BLaER1 treated with 17β-estradiol and CSF1 and Interleukin-3, amounts not matched to agents 10 nM and 100 nM (cell line): ENCODE results near the gene SHROOM1.
A peak's percentile ranks its signal among the peaks of the same experiment; 100 is the strongest.
"Not testable (repeated sequence)": the region's sequence is repeated elsewhere in the genome, so short reads cannot be mapped to it uniquely, and the experiment has no call there.

Source experiments
- H3K27ac ChIP-seq, 11 experiments: shearing (Covaris generic); formaldehyde crosslinking; 2 replicates each; pipeline ENCODE4 v1.8.1; 2022
- H3K27me3 ChIP-seq, 11 experiments: shearing (Covaris generic); formaldehyde crosslinking; 2 replicates each; pipeline ENCODE4 v1.8.1; 2022
- H3K36me3 ChIP-seq, 11 experiments: shearing (Covaris generic); formaldehyde crosslinking; 2 replicates each; pipeline ENCODE4 v1.8.1; 2022
- H3K4me1 ChIP-seq, 10 experiments: shearing (Covaris generic); formaldehyde crosslinking; 2 replicates each; pipeline ENCODE4 v1.8.1; 2022
- H3K4me2 ChIP-seq, 11 experiments: shearing (Covaris generic); formaldehyde crosslinking; 2 replicates each; pipeline ENCODE4 v1.8.1; 2022
- H3K4me3 ChIP-seq, 10 experiments: shearing (Covaris generic); formaldehyde crosslinking; 2 replicates each; pipeline ENCODE4 v1.8.1; 2022
- H3K9ac ChIP-seq, 11 experiments: shearing (Covaris generic); formaldehyde crosslinking; 2 replicates each; pipeline ENCODE4 v1.8.1; 2022
- H3K9me3 ChIP-seq, 11 experiments: shearing (Covaris generic); formaldehyde crosslinking; replicated peaks in 1 of 11; 2 replicates each; pipeline ENCODE4 v1.8.1; 2022
- H4K20me1 ChIP-seq, 11 experiments: shearing (Covaris generic); formaldehyde crosslinking; 2 replicates each; pipeline ENCODE4 v1.8.1; 2022
- Cebpa-rat ChIP-seq, 11 experiments: shearing (Covaris generic); IDR thresholded peaks; 2 replicates each; pipeline ENCODE4 v1.8.1; 2022

SHROOM1 gene

DNA sequence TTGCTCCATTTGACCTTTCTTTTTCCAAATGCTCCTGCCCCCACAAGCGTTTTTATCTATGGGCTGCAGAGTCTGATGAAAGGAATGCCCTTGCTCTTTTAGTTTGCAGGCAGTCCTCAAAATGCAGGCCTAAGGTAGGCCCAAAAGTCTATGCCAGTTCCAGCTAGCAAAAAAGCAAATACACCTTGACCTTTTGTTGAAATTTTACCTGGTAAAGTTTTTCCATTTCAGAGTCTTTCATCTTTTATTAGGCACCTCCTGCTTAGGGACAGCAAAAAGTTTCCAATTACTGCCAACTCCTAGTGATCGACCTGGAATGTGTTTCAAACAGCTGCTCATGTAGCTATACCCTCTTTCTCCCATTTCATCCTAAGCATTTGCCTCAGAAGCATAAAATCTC, 40.4 kb upstream of the SHROOM1 start:
- no peak overlapping the region for H3K4me3 ChIP-seq
- H3K27ac ChIP-seq, result no peak overlapping the region
- H4K20me1 ChIP-seq, result peaks cover 0 to 37% (median 7%) of the 10 kb centered on the region in 11 experiments; a peak in 13 of 22 replicates
- H3K4me1 ChIP-seq, result peaks cover 12 to 35% (median 17%) of the 10 kb centered on the region in 10 experiments
- H3K4me2 ChIP-seq, result no peak overlapping the region
- H3K9me3 ChIP-seq, result no peaks in the 10 kb centered on the region
- H3K36me3 ChIP-seq, result peaks cover 68 to 85% (median 77%) of the 10 kb centered on the region in 11 experiments
- TF ChIP-seq Cebpa-rat (IDR thresholded peaks at IDR 0.05), result no peak
- no peaks in the 10 kb centered on the region for H3K27me3 ChIP-seq
- no peak overlapping the region for H3K9ac ChIP-seq

- Histone ChIP-seq H3K27ac (no peak overlapping the region), H3K9ac (peak overlapping the region in 1 of 11 experiments; percentile 15; a peak in 2 of 22 replicates), H3K9me3 (no peaks in the 10 kb centered on the region), H4K20me1 (peaks cover 0 to 37% (median 7%) of the 10 kb centered on the region in 11 experiments; a peak in 13 of 22 replicates), H3K4me2 (no peak overlapping the region), H3K27me3 (no peaks in the 10 kb centered on the region), H3K36me3 (peaks cover 48 to 66% (median 62%) of the 10 kb centered on the region in 11 experiments), H3K4me3 (no peak overlapping the region), H3K4me1 (peaks cover 23 to 43% (median 28%) of the 10 kb centered on the region in 10 experiments)
- TF ChIP-seq Cebpa-rat (IDR thresholded peaks at IDR 0.05), result no peak
These were observed 38.3 kb upstream of the SHROOM1 start for GRCh38 chr5:132868754-132869153.

- Histone ChIP-seq H3K36me3 (peaks cover 38 to 49% (median 46%) of the 10 kb centered on the region in 11 experiments), H3K9ac (peak overlapping the region; percentile 85 to 93 (median 88)), H4K20me1 (peaks cover 0 to 32% (median 7%) of the 10 kb centered on the region in 11 experiments; a peak in 11 of 22 replicates), H3K4me3 (peak overlapping the region; percentile 68 to 95 (median 82)), H3K27me3 (no peaks in the 10 kb centered on the region), H3K27ac (peak overlapping the region; percentile 85 to 93 (median 91)), H3K4me1 (peaks cover 23 to 48% (median 28%) of the 10 kb centered on the region in 10 experiments), H3K4me2 (peak overlapping the region; percentile 74 to 95 (median 87)), H3K9me3 (no peaks in the 10 kb centered on the region)
- no peak for TF ChIP-seq Cebpa-rat (IDR thresholded peaks at IDR 0.05)
These were observed 36.6 kb upstream of the SHROOM1 start for GRCh38 chr5:132867046-132867451.

GRCh38 chr5:132866342-132867045, 36.0 kb upstream of the SHROOM1 start, which contains the start of the genes GDF9 and UQCRQ:
Gene GDF9, minus strand, starts transcription at chr5:132866469. Its CDS starts 1,936 bp downstream, at chr5:132864533.
Gene UQCRQ, plus strand, starts transcription at chr5:132866642. Its CDS starts 240 bp downstream, at chr5:132866882.
- H3K27ac ChIP-seq, result peak within 1 kb of the TSS; percentile 85 to 93 (median 91)
- peak within 1 kb of the TSS; percentile 74 to 95 (median 87) for H3K4me2 ChIP-seq
- H3K27me3 ChIP-seq, result no peaks in the 10 kb centered on the region
- peaks cover 0 to 31% (median 7%) of the 10 kb centered on the region in 11 experiments; a peak in 10 of 22 replicates for H4K20me1 ChIP-seq
- no peaks in the 10 kb centered on the region for H3K9me3 ChIP-seq
- H3K4me1 ChIP-seq, result peaks cover 23 to 48% (median 28%) of the 10 kb centered on the region in 10 experiments
- H3K9ac ChIP-seq, result peak within 1 kb of the TSS; percentile 85 to 93 (median 88)
- peak within 1 kb of the TSS; percentile 68 to 95 (median 82) for H3K4me3 ChIP-seq
- peaks cover 34 to 43% (median 41%) of the 10 kb centered on the region in 11 experiments for H3K36me3 ChIP-seq
- TF ChIP-seq Cebpa-rat (IDR thresholded peaks at IDR 0.05), result no peak

GRCh38 chr5:132865668-132866341, 35.4 kb upstream of the SHROOM1 start:
- no peak for TF ChIP-seq Cebpa-rat (IDR thresholded peaks at IDR 0.05)
- Histone ChIP-seq H3K27me3 (no peaks in the 10 kb centered on the region), H3K27ac (peak overlapping the region; percentile 85 to 93 (median 91)), H3K4me2 (peak overlapping the region; percentile 74 to 95 (median 87)), H3K9me3 (no peaks in the 10 kb centered on the region), H3K36me3 (peaks cover 27 to 36% (median 34%) of the 10 kb centered on the region in 11 experiments), H3K9ac (peak overlapping the region; percentile 85 to 93 (median 88)), H4K20me1 (peaks cover 0 to 30% (median 7%) of the 10 kb centered on the region in 11 experiments; a peak in 10 of 22 replicates), H3K4me3 (peak overlapping the region; percentile 68 to 95 (median 82)), H3K4me1 (peaks cover 23 to 48% (median 28%) of the 10 kb centered on the region in 10 experiments)

DNA sequence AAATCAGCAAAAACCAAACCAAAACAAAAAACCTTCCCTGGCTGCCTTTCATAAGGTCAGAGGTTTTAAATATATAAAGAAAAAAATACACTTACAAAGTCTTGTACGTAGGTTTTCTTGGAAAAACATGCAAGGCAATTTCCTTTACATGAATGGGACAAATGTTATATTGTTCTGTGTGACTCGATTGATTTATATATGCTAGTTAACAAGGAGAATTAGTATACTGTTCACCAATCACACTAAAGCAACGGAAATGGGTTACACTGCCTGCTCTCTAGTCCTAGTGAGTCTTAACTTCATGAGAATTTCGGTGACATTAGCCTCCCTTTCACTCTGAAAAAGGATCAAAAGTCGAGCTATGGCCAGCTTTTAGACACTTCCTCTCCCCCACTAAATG, 30.3 kb upstream of the SHROOM1 start:
- Histone ChIP-seq H3K4me1 (peaks cover 5 to 15% (median 10%) of the 10 kb centered on the region in 10 experiments), H3K27ac (no peak overlapping the region), H4K20me1 (no peaks in the 10 kb centered on the region), H3K36me3 (no peaks in the 10 kb centered on the region), H3K4me2 (no peak overlapping the region), H3K9ac (no peak overlapping the region), H3K9me3 (no peaks in the 10 kb centered on the region), H3K4me3 (no peak overlapping the region), H3K27me3 (no peaks in the 10 kb centered on the region)
- no peak for TF ChIP-seq Cebpa-rat (IDR thresholded peaks at IDR 0.05)

DNA sequence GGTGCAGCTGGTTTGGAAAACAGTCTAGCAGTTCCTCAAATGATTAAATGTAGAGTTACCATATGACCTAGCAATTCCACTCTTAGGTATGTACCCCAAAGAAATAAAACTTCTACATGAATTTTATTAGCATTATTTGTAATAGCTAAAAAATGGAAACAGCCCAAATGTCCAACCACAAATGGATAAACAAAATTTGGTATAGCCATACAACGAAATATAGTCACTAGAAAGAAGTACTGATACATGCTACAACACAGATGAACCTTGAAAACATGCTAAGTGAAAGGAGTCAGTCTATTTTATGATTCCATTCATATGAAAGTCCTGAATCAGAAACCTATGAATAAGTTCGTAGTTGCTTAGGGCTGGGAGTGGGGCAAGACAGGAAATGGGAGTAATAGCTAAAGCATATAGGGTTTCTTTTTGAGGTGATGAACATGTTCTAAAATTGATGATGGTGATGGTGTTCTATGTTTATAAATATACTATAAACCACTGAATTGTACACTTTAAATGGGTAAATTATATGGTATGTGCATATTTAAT, 29.5 kb upstream of the SHROOM1 start:
- no peak overlapping the region for H3K4me3 ChIP-seq
- no peaks in the 10 kb centered on the region for H3K36me3 ChIP-seq
- H3K27me3 ChIP-seq, result no peaks in the 10 kb centered on the region
- TF ChIP-seq Cebpa-rat (IDR thresholded peaks at IDR 0.05), result no peak
- no peaks in the 10 kb centered on the region for H3K9me3 ChIP-seq
- no peak overlapping the region for H3K9ac ChIP-seq
- H3K27ac ChIP-seq, result no peak overlapping the region
- H3K4me2 ChIP-seq, result no peak overlapping the region
- peaks cover 0 to 10% (median 2%) of the 10 kb centered on the region in 10 experiments; a peak in 10 of 20 replicates for H3K4me1 ChIP-seq
- no peaks in the 10 kb centered on the region for H4K20me1 ChIP-seq

GRCh38 chr5:132856011-132856410, 25.6 kb upstream of the SHROOM1 start:
- H3K4me2 ChIP-seq, result no peak overlapping the region
- H3K36me3 ChIP-seq, result no peaks in the 10 kb centered on the region
- no peak overlapping the region for H3K4me3 ChIP-seq
- no peaks in the 10 kb centered on the region for H4K20me1 ChIP-seq
- H3K27me3 ChIP-seq, result no peaks in the 10 kb centered on the region
- peaks cover 4 to 11% (median 7%) of the 10 kb centered on the region in 10 experiments; a peak in 13 of 20 replicates for H3K4me1 ChIP-seq
- H3K9me3 ChIP-seq, result no peaks in the 10 kb centered on the region
- no peak for TF ChIP-seq Cebpa-rat (IDR thresholded peaks at IDR 0.05)
- no peak overlapping the region for H3K9ac ChIP-seq
- no peak overlapping the region for H3K27ac ChIP-seq

DNA sequence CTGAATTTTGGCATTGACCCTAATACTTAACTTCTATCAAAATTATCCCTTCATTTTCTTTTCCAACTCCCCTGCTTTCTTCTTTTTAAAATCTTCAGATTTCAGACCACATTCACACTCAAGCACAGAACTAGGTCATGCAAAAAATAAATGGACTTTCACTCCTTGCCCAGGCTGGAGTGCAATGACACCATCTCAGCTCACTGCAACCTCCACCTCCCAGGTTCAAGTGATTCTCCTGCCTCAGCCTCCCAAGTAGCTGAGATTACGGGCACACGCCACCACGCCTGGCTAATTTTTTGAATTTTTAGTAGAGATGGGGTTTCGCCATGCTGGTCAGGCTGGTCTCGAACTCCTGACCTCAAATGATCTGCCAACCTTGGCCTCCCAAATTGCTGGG, 24.5 kb upstream of the SHROOM1 start:
- not testable (repeated sequence) for H3K9ac ChIP-seq, H3K27me3 ChIP-seq, H3K9me3 ChIP-seq, H3K4me2 ChIP-seq, H4K20me1 ChIP-seq, H3K36me3 ChIP-seq, H3K27ac ChIP-seq, H3K4me3 ChIP-seq
- peaks cover 4 to 11% (median 7%) of the 10 kb centered on the region in 10 experiments; a peak in 13 of 20 replicates for H3K4me1 ChIP-seq
